Activated CD4-positive, CD25-positive, alpha-beta regulatory T cell (primary cell): Measurements from ENCODE around the gene ARL5C.

Experiments
- DNase-seq, 4 experiments: peaks; one replicate each; lab custom pipeline; 2025; lab: John Stamatoyannopoulos, UW

ARL5C gene, protein sequence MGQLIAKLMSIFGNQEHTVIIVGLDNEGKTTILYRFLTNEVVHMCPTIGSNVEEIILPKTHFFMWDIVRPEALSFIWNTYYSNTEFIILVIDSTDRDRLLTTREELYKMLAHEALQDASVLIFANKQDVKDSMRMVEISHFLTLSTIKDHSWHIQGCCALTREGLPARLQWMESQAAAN

DNA sequence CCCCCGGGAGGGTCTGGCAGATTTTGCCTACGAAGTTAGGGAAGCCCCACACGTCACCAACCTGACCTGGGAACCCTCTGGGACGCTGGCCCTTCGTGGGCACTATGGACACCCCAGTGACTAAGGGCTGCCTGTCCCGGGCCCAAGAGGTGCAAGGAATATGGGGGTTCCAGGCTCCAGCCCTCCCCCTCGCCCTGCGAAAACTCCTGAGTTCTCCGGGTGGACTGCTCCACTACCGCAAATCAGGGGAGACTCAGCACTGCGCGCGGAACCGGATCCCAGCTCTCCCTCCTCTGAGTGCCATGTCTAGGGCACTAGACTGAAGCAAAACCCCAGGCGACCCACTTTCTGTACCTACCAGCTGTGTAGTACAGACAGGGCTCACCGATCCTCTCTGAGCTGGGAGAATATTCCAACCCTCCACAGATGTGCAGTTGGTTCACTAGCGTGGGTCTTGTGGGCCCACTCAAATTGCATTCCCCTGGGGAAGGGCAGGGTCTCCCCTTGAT is at the start of gene ARL5C:
ARL5C (minus strand) TSS at position 321 of the 509 bp plus-strand sequence. CDS start 401 bp downstream, outside the sequence.
- DNase-seq = no peak

DNA sequence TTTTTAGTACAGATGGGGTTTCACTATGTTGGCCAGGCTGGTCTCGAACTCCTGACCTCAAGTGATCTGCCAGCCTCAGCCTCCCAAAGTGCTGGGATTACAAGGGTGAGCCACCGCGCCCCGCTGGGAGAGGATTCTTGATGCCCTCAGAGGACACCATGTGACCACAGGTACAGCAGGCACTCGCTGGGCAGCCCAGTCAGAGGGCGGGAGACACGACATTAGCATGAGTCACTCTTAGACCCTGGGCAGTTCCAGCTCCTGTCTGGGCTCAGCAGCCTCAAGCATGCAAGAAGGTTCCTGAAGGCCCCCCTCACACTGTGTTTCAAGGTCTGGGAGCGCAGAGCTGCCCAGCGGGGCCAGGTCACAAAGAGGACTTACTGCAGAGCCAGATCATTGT is 47.9 kb upstream of the ARL5C start:
- no peak for DNase-seq

DNA sequence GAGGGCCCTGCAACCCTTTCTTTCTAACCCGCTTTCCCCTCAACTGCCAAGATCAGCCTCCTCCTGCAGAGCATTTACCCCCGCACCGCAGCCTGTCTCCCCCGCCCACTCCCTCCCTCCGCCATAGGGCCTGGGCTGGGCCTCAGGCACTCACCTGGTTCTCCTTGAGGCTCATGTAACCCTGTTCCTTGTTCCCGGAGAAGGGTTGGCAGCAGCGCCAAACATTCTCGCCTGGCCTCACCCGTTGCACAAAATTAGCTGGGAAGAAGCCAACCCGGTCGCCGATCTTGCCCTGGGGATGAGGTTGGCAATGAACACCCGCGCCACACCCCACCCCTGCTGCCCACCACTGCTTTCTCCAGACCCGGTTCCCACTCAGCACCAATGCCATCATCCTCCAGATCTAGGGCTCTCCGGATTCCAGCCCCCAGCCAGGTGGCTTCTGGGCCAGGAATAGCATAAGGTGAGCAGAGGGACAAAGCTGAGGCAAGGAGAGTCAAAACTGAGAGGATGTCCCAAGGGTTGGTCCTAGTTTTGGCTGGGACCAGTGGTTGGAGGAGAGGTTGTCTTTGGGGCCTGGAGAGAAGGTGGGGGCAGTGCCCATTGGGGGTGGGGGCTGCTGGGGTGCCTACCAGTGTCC is 47.0 kb upstream of the ARL5C start:
- no peak for DNase-seq

DNA sequence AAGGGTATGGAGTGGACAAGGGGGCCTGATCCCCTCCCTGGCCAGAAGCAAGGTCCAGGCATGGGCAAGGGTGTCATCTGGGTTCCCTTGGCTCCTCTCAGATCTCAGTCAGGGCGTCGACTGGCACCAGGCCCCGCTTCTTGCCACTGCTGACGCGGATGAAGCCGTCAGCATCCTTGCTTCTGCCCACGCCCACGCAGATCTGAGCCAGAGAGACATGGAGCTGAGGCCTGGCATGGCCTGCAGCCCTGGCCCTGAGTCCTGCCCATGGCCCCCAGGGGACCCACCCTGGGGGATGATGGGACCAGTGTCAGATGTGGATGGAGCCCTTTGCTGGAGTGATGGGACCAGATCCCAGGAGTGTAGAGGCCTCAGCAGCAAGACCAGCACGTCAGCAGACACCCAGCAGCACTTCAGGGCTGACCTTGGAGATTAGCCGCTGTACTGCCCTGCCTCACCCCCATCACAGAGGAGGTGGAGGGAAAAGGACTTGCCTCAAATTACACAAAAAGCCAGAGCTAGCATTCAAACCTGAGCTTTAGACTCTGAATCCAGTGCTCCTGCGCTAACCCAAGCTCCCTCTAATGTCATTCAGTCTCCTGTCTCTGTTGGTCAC is 46.3 kb upstream of the ARL5C start:
- no peak for DNase-seq

DNA sequence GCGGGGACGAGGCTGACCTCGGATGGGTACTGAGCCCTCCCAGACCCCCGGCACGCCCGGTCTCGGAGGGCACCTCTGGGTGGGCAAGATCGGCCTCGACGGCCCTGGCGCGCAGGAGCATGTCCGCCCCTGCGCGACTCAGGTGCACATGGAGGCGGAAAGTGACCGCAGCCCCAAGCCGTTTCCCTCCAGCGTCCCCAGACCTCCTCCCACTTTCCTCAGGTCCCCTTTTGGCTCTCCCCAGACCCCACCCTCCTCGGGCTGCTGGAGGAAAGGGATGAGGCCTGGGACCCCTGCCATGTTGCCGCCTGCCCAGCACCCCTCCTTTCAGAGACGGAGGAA is 44.1 kb upstream of the ARL5C start:
- no peak for DNase-seq

DNA sequence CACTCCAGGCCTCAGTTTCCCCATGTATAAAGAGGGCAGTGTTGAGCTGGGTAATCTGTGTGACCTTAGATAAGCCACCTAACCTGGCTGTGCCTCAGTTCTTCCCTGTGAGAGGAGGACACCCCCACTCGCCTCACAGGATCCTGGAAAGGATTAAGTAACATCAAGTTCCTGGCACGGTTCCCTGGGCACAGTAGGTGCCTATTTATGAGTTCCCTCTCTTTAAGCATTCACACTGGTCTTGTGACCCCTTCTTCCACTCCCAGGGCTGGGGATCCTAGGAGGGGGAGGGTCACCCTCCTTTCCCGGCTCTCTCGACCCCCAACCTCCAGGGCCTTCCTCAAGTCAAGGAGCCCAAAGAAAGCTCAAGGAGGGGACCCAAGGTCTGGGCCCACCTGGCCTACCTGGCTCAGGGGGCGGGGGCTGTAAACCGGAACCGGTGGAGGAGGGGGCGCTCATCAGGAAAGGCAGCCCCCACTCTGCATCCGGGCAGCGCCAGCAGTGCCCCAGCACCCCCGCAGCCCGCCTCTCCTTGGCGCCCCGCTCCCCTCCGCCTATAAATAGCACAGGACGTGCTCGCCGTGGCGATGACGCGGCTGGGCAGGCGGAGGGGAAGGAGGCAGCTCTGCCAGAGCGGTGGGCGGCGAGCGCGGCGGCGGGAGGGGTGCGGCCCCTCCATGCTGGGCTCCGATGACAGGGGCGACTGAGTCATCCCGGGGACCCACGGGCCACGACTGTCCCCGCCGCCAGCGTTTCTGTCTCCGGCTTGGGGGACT is 43.5 kb upstream of the ARL5C start:
- peak; percentile 40 to 50 (median 47) for DNase-seq

DNA sequence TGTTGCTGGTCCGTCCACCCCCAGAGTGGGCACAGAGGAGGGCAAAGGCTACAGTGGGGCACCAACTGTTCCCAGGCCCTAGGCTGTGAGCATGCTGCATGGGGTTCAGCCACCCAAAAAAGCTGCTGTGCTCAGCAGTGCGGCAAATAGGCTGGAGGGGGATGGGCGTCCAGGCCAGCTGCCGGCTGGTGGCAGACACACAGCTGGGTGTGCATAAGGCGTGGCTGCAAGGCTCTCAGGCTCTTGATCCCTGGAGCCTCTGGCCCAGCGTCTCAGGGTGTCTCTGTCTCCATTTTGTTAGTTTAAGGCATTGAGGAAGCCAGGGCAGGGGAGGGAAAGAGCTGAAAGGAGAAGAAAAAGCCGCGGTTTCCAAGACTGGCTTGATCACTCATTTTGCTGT is 42.9 kb upstream of the ARL5C start:
- no peak for DNase-seq

DNA sequence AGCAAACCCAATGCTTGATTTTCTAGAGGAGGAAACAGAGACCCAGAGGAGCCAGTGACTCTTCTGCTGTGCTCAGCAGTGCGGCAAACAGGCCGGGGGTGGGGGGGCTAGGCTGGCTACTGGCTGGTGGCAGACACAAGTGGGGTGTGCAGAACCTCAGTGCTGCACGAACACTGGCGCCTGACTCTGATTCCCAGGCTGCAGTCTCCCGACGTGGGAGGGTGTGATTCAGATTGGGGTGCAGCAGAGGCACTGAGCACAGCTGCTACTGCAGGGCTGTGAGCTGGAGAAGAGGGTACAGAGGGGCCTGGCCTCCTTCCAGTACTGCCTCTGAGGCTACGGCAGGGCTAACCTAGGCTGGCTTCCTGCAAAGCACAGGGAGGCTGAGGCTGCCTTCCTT is 42.2 kb upstream of the ARL5C start:
- DNase-seq = no peak

DNA sequence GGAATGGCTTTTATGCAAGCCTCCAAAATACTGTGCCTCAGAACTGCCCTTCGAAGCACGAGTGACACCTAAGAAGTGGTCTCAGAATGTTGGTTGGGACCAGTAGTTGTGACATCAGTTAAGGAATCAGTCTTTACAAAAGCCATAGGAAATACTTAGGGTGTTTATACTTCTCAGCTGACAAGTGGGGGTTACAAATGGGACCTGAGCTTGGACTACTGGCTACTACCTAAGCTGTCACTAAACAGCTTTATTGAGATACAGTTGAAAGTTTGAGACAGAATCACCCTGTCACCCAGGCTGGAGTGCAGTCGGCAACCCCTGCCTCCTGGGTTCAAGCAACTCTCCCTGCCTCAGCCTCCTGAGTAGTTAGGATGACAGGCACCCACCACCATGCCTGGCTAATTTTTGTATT is 39.2 kb upstream of the ARL5C start:
- DNase-seq = no peak

DNA sequence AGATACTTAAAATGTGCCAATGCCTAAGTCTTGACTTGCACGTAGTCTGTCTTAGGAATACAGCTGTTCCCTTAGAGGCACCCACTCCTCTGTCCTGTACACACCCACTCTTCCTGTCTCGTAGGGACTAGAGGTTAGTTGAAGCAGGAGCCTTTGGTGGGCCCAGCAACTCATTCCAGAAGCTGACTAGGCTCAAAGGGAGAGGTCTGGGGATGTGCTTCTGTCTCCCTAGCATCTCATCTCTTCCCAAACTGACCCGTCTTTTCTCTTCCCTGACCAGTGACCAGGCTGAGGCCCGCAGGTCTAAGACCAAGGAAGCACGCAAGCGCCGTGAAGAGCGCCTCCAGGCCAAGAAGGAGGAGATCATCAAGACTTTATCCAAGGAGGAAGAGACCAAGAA is 38.3 kb upstream of the ARL5C start:
- DNase-seq = no peak

DNA sequence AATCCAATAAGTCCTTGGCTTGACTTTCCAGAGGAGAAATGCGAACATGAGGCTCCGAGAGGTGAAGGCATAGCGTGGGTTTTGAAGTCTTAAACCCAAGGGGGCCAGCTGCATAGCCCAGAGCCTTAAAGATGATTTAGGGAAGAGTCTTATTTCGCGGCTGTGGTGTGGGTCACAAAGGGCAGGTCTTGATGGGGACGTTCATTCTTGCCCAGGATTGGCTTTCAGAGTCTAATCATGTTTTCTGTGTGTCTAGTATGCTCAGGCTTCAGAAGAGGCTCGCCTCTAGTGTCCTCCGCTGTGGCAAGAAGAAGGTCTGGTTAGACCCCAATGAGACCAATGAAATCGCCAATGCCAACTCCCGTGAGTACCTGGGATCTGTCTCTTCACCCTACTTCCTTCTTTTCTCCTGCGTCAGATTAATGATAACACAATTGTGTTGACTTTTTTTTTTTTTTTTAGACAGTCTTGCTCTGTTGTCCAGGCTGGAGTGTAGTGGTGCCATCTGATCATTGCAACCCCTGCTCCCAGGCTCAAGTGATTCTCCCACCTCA is 35.1 kb upstream of the ARL5C start:
- no peak for DNase-seq

DNA sequence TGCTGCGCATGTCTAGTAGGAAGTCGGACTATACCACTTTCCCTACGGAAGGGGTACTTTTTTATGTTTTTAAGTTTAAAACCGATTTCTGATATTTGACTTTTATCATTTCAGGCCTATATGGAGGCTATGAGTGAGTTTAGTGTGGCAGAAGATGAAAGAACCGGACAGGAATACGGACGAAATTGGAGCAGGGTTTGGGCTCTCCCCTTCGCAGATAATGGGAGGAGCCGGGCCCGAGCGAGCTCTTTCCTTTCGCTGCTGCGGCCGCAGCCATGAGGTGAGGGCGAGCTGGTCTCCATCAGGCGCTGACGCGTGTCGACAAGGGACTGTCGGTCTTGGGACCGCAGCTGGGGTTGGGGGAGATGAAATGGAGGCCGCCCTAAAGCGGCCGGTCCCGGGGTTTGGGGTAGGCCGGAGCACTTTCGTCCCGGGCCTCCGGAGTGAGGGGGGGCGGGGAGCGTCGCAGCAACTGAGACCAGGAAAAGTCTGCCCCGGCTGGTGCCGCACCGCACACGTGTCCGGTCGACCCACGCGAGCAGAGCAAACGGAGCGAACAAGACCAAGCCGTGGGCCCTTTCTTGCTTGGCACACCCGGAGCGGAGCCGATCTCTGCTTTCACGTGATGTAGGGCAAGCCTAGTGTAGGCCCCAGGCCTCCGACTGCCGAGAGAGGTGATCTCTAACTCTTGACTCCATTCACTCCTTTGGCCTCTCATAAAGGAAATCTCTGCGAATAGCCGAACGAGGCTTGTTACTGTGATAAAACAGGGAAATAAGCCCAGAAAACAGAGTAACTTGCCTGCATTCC is 34.3 kb upstream of the ARL5C start, which contains the start of gene RPL19:
RPL19 (plus strand) TSS at position 214 of the 810 bp plus-strand sequence; CDS start at position 276, 62 bp downstream.
- DNase-seq = peak; percentile 59 to 66 (median 63)

DNA sequence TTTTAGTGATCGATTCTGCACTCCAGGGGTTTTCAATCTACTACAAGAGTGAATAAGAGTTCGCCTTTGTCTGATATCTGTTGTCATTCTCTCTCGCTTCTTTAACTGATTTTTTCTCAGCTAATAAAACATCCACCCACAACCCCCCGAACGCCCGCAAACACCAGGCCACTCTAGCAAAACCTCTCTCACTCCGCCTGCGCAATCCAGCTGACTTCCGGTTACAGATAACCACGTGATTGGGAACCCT is 33.8 kb upstream of the ARL5C start:
- peak; percentile 64 to 73 (median 68) for DNase-seq

DNA sequence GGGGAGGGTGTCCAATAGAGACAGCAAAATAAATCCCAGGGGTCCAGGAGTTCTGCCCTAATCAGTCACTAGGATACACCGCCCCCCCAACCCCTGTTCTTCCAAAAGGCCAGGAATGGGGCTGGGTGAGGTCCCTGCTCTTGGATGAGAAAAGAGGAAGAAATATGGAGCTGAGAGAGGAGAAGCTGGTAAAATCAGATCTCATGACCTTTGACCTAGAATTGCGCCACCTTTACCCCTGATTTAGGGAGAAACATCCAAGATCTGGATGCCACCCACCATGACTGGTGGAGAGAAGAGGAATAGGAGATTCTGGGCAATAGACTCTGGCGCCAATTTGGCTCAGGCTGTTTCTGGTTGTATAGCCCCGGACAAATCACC is 32.2 kb upstream of the ARL5C start:
- no peak for DNase-seq

DNA sequence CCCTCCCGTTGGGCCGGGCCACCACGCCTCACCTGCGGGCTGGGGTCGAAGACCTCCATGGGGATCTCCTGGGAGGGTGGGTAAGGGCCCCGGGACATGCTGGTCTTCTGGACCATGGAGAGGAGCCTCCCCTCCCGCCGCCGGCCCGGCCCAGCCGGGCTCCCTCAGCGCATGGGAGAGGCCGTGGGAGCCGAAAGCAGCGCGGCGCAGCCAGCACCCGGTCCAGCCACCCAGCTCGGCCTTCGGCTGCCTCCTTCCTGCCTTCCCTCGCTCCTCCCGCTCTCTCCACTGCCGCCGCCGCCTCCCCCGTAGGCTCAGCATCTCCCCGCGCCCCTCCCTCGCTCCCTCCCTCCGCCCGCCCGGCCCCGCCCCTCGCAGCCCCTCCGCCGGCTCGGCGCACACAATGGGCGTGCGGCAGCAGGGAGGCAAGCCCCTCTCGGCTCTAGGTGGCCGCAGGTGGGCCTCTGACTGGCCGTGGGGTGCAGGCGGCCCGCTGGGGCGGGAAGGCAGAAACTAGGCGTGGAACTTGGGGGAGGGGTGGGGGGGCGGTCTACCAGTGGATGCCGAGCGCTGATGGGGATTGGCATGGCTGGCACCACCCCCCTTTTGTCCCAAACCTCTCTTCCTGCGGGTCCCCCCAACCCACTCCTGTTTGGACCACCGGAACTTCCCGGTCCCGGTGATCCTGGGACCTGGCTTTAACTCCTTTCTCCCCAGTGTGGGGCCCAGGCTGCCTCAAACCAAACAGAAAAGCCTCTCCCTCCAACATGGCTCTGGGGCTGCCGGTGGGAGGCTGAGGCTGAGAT is 31.6 kb upstream of the ARL5C start, which contains the start of gene CACNB1:
CACNB1 (minus strand) TSS at position 290 of the 806 bp plus-strand sequence; CDS start at position 116, 174 bp downstream.
- peak; percentile 31 to 50 (median 43) for DNase-seq

DNA sequence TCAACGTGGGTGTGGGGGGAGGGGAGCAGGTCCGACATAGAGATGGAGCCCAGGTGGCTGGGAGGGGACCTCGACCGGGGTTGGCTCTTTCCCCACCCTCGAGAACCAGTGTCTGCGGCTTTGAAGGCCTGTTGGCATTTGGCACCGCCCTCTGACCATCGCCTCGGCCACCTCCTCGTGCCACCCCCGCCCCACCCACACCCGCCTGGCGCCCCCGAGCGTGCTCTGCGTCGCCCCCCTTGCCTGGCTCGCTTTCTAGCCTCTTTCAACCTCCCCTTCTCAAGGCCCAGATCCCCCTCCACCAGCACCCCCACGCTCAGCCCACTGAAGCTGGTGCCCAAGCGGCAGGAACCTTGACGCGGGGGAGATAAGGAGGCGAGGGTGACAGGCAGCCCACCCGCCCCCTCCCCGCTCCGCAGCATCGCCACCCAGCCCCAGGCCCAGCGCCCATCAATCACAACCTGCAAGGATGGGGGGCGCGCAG is 30.9 kb upstream of the ARL5C start:
- DNase-seq = no peak

DNA sequence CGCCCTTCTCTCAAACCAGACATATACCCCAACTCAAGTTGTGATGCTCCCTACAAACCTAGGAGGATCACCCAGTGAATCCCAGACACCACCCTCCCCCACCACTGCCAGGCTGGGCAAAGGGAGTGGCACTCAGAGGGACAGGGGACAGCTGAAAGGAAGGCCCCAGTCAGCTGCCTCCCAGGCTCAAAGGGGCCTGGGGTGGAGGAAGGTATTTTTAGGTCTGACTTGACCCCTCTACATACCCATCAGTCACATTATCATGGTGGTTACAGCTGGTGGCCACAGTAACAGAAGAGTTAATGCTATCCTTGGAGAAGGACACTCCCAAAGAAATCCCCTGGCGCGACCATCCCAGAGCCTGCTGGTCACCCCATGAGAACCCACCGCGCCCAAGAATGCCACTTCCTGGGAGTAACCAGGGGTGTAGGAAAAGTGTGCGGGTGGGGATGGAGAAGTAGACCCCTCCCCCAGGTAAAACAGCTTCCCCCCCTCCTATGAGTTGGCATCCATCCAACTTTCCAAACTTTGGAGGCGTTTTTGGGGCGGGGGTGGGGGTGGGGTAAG is 30.4 kb upstream of the ARL5C start:
- no peak for DNase-seq

DNA sequence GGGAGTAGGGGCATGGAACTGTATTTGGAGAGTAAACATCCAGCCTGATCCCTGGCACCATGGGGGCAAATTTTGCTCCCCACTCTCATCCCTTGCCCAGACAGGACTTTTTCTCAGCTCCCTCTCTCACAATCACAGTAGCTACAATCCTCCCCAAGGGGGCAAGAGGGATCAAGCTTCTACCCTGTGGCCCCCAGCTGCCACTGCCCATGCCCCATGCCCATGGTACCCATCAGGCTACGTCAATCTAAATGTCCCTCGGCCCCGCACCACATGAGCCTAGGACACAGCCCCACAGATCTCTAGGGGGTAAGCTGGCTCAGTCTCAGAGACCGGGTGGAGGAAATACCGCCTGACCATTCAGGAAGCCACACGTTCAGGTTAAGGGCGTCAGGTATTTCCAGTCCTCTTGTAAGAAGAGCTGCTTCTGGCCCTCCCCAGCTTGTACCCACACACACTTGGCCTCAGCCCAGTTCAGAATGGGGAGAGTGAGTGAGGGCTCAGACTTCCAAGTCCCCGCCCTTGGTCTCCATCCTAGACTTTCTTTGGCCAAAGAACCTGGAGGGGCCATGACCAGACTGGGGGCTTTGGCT is 29.7 kb upstream of the ARL5C start:
- no peak for DNase-seq

DNA sequence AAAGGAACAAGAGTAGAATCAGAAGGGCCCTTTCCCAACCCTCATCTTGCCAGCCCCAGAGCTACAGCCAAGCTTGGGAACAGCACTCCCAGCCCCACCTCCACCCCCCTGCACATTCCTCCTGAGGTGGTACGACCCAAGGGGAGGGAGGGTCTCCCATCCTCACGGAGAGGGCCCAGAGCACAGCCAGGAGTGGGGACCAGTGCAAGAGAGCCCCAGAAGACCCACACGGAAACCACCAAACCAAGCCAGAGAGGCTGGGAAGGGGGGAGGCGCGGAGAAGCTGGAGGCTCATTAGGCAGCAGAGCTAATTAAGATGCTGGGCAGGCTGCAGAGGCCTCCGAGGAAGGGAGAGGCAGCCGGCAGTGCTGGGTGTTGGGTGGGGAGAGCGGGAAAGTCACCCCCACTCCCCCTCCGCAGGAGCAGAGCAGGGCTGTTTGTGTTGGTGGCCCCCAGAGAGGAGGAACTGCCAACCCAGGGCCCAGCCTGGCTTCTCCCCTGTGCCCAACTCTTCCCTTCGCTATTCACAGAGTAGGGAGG is 29.1 kb upstream of the ARL5C start:
- DNase-seq = no peak
